Ammon's horn (tissue), 1 donor: ENCODE data around the gene KRT14.
A peak's percentile ranks its signal among the peaks of the same experiment; 100 is the strongest.
"Not testable (repeated sequence)": the region's sequence is repeated elsewhere in the genome, so short reads cannot be mapped to it uniquely, and the experiment has no call there.

Source experiments
- DNase-seq: peaks from one replicate; pipeline ENCODE4 v3.0.0-alpha.2; 2016; ENCODE audit warnings: low spot score

KRT14 gene

DNA sequence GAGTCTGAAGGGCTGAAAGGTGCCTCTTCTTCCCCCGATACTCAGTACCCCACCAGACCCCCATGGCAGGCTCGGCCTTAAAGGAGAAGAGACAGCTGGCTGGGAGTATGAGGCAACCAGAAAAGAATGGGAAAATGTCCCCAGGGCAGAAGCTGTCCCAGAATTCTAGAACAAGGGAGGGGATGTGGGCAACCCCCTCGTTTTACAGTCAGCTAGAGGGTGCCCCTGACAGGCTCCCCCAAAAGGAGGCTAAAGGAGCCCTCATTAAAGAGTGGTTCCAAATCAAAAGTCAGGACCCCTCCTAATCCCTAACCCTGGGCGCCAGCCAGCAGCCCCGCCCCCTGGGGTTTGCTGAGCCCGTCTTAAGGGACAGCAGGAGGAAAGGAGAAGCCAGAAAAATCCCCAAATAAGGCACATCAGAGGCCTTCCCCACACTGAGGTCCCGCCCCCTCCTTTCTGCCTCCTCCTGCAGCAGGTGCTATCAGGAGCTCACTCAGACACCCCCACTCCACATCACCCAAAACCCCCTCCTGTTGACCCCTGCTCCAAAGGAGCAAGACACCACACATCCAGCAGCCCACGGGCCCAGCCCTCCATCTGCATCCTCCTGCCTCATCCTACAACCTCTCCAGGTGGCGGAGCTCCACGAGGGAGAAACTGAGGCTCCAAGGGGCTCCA, 36.6 kb upstream of the KRT14 start:
- not testable (repeated sequence) for DNase-seq

DNA sequence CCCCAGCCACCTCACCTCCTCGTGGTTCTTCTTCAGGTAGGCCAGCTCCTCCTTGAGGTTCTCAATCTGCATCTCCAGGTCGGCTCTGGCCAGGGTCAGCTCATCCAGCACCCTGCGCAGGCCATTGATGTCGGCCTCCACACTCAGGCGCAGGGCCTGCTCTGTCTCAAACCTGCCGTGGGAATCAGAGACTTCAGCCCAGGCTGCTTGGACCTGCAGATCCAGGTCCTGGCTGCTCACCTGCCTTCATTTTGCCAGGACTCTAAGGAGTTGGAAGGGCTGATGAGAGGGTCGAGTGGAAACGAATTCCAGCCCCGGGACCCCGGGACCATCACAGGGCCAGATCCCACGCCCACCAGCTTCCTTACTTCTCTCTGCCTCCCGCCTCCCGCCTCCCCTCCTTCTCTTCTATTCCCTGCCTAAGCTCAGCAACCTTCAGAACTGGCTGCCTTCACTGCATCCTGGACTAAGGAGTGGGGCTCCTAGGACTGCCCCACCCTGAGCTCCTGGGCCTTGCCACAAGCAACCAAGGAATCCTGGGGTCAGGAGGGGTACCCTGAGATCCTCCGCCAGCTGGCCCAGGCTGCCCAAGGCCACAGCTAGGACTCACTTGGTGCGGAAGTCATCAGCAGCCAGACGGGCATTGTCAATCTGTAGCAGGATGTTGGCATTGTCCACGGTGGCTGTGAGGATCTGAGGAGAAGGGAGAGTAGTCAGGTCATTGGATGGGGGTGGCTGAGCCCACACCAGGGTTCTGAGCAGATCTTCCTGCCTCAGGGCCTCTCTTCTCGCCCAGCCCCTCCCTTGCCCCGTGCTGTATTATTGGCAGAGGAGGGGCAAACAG, 35.9 kb upstream of the KRT14 start:
- DNase-seq = not testable (repeated sequence)

DNA sequence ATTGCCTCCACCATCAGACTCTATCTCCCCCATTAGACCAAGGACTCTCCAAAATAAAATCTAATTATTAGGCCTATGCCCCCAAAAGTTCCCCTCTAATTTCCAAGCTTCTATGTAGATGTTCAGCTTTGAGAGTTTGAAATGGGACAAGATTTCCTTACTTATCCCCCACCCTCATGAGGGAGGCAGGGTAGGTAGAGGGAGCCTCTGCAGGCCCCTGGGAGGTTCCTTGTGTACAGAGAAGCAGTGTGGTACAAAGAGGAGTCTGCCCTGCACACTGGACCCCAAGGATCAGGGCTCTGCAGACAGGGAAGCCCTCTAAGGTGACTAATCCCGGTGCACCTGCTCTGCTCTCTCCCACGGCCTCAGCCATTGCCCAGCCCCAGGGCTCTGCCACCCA, 35.2 kb upstream of the KRT14 start:
- no peak for DNase-seq

DNA sequence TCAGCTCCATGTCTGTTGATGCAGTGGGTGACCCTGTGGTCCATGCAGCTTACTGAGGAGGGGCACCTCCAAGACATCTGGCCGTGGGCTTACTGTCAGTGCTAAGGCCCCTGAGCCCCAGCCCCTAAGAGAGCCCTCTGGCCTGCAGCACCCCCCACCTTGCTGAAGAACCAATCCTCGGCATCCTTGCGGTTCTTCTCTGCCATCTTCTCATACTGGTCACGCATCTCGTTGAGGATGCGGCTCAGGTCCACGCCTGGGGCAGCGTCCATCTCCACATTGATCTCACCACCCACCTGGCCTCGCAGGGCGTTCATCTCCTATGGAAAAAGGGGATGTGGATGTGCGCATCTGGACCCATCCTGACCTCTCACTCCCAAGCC, 34.7 kb upstream of the KRT14 start:
- DNase-seq = not testable (repeated sequence)

DNA sequence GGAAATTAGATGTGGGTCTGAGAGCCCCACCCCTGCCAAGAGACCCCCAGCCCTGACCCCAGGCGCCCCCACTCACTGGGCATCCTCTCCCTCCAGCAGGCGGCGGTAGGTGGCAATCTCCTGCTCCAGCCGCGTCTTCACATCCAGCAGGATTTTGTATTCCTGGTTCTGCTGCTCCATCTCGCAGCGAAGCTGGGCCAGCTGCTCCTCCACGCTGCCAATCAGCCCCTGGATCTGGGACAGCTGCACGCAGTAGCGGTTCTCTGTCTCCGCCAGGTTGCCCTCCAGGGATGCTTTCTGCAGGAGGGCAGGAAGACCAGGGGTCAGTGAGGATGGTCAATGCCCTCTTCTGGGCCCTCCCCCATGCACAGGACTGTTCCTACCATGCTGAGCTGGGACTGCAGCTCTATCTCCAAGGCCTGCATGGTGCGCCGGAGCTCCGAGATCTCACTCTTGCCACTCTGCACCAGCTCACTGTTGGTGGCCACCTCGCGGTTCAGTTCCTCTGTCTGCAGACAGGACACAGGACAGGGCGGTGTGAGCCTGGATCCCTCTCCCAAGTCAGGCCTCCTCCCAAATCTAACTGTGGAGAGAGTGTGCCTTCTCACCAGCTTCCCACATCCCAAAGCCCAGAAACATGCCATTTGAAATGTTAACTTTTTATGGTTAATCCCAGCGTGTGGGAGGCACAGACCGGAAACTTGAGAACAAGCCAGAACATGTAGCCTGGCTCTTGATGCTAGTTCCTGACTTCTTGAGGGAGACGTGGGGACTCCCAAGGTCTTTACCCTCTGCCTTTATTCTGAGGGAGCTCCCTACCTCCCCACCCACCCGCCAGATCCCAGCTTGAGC, 34.1 kb upstream of the KRT14 start:
- no peak for DNase-seq

DNA sequence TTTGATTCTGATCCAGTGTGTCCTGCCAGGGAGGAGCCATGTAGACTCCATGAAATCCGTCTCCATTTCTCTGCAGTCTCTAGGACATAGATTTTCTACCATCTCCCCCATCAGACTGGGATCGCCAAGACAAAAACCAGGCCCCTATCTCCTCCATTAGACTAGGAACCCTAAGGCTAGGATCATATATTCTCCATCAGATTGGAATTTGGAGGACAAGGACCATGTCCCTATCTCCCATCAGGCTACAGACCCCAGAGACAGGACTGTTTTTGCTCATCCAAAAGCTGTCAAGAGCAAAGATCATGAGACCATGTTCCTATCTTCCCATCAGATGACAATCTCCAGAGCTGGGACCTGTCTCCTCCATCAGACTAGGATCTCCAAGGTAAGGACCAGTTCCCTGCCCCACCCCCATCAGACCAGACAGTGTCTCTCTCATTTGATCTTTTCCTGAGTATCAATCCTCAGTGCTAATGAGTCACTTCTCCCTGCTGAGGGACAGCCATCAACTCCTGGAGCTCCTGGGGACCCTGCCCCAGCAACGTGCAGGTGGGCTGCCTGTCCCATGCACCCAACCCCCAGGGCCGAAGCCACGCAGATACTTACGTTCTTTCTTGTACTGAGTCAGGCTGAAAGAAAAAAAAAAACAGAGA, 33.4 kb upstream of the KRT14 start:
- DNase-seq = not testable (repeated sequence)

DNA sequence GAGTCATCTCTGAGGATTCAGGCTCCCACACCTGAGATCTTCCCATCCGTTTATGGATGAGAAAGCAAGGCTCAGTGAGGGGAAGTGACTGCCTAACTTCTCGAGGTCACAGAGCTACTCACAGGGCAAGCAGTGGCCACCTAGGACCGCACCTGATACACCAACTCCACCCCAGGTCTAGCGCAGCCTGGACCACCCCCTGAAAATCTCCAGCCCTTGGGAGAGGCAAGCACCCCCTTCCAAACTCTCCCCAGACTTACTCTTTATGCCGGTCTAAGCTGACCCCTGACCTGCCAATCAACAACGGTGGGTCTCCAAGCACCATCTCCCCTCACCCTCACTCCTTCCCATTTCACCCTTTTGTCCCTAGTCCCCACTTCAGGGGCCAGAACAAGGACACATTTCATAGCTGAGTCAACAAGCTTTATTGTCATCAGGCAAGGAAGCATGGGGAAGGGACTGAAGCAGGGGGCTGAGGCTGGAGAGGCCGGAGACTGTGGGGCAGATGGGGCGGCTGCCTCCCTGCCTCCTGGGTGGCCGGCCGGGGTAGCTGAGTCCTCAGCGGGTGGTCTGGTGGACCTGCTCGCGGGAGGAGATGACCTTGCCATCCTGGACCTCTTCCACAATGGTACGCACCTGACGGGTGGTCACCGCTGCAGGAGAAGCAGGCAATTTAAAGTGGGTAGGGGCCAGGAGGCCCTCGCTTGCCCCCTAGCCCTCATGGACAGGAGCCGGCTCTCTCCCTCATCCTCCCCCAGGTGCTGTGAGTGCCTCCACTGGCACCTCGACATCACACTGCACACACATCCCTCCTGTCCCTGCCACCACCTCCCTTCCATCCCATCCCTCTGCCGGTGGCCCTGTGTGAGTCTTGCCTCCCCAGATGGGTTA, 32.6 kb upstream of the KRT14 start:
- no peak for DNase-seq

DNA sequence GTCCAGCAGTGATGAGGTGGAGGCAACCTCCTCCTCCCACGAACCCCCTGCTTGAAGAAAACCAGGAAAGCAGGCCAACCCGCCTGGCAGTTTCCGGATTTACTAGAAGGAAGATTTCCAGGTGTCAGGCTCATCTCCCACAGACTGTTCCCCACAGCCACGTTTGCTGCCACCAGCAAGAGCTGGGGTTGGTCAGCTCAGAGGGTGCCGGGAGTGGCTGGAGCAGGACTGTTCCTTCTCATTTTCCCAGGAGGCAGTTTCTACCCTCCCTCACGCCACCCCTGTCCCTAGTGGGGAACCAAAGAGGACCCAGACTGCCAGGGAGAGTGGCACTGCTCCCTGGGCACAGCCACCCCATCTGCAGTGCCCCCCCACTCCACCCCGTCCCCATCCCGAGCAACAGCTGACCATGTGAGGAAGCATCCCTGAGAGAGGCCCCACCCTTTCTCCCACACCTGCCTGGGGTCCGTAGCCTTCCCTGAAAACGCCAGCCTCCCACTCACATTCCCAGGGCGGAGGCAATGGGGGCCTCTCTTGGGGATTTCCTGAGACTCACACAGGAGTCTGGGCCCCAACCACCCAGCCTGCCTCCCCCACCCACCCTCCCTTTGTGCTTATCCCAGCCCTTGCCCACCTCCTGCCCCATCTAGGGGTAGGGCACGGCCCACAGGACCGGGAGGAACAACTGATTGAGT, 31.8 kb upstream of the KRT14 start:
- no peak for DNase-seq

DNA sequence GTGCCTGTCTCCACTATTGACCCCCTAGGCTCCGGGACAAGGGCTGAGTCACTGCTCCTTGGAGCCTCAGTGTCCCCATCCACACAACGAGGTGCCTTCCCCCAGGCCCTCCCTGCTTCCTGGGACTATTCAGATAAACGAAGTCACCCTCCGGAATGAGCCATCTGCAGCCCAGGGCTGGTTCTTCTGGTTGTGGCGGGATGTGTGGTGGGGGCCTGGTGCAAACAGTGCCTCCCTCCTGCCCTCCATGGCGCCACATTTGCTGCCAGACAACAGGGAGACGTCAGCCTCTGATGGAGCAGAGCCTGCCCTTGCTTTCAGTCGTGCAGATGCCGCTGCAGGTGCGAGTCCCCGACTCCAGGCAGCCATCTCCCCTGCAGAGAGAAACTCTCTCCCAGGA, 31.0 kb upstream of the KRT14 start:
- DNase-seq = no peak

DNA sequence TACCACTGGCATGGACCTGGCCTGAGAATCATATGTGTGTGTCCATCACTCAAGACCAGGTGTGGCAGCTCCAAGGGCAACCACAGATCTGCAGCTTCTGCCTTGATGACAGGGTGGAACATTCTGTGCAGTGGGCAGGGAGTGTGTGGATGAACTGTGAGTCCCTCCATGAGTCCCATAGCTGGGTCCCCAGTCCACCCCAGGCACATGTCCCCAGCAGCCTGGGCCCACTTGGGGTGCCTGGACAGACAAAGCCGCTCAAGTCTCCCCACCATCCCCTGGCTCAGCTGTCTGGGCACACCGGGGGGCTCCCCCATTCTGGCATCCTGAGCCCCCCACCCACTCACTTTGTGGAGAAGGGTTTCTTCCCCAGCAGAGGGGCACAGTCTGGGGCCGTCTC, 30.4 kb upstream of the KRT14 start:
- DNase-seq = no peak

DNA sequence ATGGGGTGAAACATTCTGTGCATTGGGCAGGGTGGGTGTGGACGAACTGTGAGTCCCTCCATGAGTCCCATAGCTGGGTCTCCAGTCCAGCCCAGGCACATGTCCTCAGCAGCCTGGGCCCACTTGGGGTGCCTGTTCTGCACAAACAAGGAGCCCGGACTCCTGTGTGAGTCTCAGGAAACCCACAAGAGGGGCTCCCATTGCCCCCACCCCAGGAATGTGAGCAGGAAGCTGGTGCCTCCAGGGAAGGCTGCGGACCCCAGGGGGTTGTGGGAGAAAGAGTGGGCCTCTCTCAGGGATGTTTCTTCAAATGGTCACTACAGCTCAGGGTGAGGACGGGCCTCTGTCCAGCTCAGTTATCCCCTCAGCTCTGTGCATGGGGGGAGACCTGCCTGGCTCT, 29.8 kb upstream of the KRT14 start:
- not testable (repeated sequence) for DNase-seq

DNA sequence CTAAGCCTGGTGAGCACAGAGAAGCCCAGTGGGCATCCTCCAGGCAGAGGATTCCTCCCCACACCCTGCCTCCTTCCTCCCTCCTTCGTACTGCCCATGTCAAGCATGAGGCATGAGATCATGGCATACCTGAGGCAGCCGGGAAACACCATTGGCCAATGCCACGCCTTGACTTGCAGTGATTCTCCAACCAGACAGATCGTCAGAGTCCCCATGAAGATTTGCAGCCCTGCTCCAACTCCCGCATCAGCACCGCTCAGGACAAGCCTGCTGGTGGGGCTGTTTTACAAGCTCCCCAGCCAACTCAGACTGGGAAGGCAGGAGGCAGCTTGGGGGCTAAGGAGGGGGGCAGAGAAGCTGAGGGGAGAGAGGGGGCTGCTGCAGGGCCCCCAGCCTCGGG, 28.8 kb upstream of the KRT14 start:
- DNase-seq = no peak

DNA sequence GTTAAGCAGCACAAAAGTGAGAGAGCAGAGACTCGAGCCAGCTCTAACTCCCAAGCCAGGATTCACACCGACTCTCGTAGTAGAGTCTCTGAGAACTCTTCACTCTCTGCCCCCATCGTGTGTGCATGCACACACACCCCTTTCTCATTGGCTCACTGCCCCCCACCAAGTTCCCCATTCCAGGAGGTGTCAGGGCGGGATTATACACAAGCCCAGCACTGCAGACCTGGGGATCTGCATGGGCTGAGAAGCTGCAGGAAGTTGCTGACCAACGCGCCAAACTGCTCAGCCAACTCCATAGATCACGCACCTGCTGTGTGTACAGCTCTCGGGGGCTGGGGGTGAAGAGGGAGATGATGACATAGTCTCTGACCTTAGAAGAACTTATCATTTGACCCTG, 28.1 kb upstream of the KRT14 start:
- peak; percentile 51 for DNase-seq

DNA sequence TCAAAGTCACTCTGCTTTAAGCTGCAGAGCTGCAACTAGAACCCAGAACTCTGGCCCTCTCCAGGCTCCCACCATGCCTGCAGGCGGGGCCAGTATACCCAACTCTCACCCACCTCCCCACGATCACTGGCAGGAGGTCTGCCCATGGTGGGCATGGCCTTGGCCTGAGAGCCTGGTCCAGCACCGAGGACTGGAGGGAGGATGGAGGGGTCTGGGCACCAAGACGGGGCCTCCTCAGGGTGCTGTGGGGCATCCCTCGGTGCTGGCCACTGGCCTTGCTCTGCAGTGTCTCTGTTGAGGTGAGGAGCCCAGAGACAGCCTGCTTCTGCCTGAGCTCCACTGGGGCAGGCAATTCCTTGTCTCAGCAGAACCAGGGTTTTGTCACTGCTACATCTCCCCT, 27.4 kb upstream of the KRT14 start:
- no peak for DNase-seq

DNA sequence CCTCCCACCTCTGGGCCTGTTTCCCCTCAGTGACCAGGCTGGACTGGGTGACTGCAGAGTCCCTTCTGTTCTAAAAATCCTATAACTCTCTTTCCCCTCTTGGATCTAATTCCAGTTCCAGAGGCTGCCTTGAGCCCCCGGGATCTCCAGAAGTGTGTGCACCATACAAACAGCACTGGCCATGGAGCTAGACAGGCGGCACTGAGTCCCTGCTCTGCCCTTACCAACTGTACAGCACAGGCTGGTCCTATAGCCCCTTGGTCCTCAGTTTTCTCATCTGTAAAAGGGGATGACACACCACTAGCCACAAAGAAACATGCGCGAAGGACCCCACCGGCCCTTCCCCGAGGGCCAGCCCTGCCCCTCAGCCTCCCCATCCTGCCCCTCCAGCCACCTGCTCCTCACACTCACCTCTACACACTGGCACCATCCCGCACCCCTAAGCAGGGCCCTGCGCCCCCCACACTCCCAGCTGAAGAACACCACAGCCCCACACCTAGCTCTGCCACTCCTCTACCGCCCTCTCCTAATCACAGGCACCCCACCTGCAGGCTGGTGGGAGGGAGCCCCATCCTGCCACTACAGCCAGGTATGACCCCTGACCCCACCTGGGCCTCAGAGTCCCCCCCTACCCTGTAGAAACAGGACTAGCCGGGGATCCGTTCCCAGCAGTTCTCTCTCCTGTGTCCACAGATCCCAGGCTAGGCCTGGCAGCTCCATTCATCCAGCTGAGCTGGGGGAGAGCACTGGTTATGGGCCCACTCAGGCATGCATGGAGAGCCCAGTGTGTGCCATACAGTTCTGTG, 26.8 kb upstream of the KRT14 start:
- DNase-seq = no peak

DNA sequence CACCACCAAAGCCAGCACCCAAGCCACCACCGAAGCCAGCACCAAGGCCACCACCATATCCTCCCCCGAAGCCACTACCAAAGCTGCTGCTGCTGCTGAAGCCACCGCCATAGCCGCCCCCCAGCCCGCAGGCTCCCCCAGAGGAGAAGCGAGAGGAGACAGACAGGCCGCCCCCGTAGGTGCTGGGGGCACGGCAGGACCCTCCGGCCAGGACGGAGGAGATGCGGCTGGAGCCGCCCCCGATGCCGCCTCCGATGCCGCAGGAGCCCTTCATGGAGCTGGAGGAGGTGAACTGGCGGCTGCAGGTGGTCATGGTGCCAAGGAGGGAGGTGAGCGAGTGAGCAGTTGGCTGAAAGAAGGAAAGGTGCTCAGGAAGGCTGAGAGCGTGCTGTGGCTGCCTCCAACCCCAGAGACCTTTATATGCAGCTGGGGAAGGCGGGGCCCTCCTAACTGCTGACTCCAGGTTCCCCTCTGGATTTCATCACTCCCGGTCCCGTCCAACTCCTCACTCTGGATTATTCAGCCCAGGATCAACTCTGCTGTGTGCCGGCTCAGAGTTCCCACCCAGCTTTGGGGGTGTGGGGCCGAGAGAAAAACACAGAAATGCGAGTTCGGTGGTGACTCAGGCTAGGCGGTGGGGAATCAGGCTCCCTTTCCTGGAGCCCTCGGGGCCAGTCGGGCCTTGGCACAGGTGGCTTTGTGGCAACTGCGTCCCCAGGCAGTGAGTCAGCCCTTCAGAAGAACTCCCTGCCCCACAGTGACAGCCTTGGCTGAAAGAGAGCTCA, 25.9 kb upstream of the KRT14 start, which contains the start of gene KRT16:
Gene KRT16, minus strand, starts transcription at position 392 of the 785 bp plus-strand sequence. Its CDS starts 79 bp downstream, at position 313.
- DNase-seq = not testable (repeated sequence)

DNA sequence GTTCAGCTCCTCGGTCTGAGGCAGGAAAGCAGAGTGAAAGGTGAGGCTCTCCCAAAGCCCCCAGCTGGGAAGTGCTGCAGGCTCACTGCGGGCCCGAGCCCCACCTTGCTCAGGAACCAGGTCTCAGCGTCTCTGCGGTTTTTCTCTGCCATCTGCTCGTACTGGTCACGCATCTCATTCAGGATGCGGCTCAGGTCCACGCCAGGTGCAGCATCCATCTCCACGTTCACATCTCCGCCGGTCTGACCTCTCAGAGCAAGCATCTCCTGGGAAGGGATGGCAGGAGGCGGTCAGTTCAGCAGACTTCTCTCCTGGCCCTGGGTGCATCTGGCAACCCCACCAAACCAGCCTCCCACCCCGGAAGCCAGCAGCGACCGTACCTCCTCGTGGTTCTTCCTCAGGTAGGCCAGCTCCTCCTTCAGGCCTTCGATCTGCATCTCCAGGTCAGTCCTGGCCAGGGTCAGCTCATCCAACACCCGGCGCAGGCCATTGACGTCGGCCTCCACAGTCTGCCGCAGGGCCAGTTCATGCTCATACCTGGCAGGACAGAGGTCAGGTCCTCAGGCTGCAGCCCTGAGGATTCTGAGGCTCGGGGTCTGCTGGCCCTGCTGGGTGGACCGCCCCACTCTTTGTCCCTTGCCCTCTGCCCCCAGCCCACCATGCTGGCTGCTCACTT, 24.4 kb upstream of the KRT14 start:
- no peak for DNase-seq

DNA sequence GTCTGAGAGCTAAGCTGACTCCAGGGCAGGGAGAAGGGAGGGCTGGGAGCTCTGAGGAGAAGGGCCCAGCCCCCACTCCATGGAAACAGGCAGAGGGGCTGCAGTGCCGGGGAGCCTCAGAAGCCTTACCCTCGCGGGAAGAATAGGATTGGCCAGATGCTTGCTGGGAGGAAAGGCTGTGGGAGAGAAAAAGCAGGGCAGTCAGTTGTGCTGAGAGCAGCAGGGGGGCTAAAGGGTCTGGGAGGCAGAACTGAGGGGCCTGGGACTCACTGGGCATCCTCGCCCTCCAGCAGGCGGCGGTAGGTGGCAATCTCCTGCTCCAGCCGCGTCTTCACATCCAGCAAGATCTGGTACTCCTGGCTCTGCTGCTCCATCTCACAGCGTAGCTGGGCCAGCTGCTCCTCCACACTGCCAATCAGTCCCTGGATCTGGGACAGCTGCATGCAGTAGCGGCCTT, 23.4 kb upstream of the KRT14 start:
- DNase-seq = not testable (repeated sequence)
